SK-N-SH (cell line): Measurements from ENCODE around the gene DGCR8. TPM values are rescaled to one million over a fixed set of nuclear protein-coding genes. Genes with fewer than 3 reads are reported as not detected.

Experiments used
- CTCF ChIA-PET: fragments of 300-600, 350-600 bp; formaldehyde crosslinking; extraction: SDS; loops from one replicate; lab custom pipeline; 2021; lab: Yijun Ruan, JAX
- POLR2A ChIA-PET: fragments of 350-600 bp; sonication (Branson Sonifier 250); formaldehyde crosslinking; extraction: SDS; loops from one replicate; lab custom pipeline; 2020; ENCODE audit warnings: antibody characterized with exemption, inconsistent platforms; lab: Yijun Ruan, JAX
- DNase-seq: peaks from one replicate; pipeline ENCODE4 v3.0.0; 2012
- H2AFZ ChIP-seq: fragments of 200-600 bp; sonication (generic); 2 replicates; pipeline ENCODE4 v1.8.1; 2016; ENCODE audit warnings: antibody characterized with exemption, mild to moderate bottlenecking, low read depth
- H3F3A ChIP-seq: fragments of 200-600 bp; sonication (generic); replicated peaks from 2 replicates; pipeline ENCODE3; 2016; ENCODE audit warnings: antibody characterized with exemption, mild to moderate bottlenecking; ENCODE audit not compliant: insufficient read depth
- H3K27ac ChIP-seq, 2 experiments: fragments of 200-500 bp in 1 of 2; fragments of 200-600 bp in 1 of 2; sonication (Bioruptor generic) in 1 of 2; sonication (generic), shearing (Covaris generic) in 1 of 2; 2 replicates each; pipeline versions ENCODE4 v1.5.1 to v1.6.1; 2014 to 2016; ENCODE audit warnings: low read depth in 2 of 2, inconsistent platforms in 1 of 2, low read length in 1 of 2, mild to moderate bottlenecking in 1 of 2, mixed read lengths in 1 of 2
- H3K27me3 ChIP-seq: fragments of 200-600 bp; sonication (generic), shearing (Covaris generic); 2 replicates; pipeline ENCODE4 v1.6.1; 2016; ENCODE audit warnings: mixed run types; ENCODE audit not compliant: insufficient read depth
- H3K36me3 ChIP-seq, 2 experiments: fragments of 200-500 bp in 1 of 2; fragments of 200-600 bp in 1 of 2; sonication (Bioruptor generic) in 1 of 2; sonication (generic) in 1 of 2; replicated peaks in 1 of 2; 2 replicates each; pipeline versions ENCODE3 to v1.5.1; 2014 to 2016; ENCODE audit warnings: low read length in 1 of 2, mild to moderate bottlenecking in 1 of 2; ENCODE audit not compliant: insufficient read depth in 2 of 2, control insufficient read depth in 1 of 2
- H3K4me1 ChIP-seq, 2 experiments: fragments of 200-500 bp in 1 of 2; fragments of 200-600 bp in 1 of 2; sonication (Bioruptor generic) in 1 of 2; sonication (generic), shearing (Covaris generic) in 1 of 2; 2 replicates each; pipeline versions ENCODE4 v1.5.1 to v1.6.1; 2014 to 2016; ENCODE audit warnings: low read depth in 1 of 2, low read length in 1 of 2, mixed run types in 1 of 2; ENCODE audit not compliant: insufficient read depth in 2 of 2, control insufficient read depth in 1 of 2
- H3K4me2 ChIP-seq: fragments of 200-600 bp; sonication (generic), shearing (Covaris generic); 2 replicates; pipeline ENCODE4 v1.6.1; 2017; ENCODE audit warnings: mixed run types
- H3K4me3 ChIP-seq, 2 experiments: fragments of 200-500 bp in 1 of 2; fragments of 200-600 bp in 1 of 2; sonication (Bioruptor generic) in 1 of 2; sonication (generic), shearing (Covaris generic) in 1 of 2; 2 replicates each; pipeline versions ENCODE4 v1.5.1 to v1.8.1; 2014 to 2016; ENCODE audit warnings: low read depth in 2 of 2, inconsistent platforms in 1 of 2, low read length in 1 of 2, mild to moderate bottlenecking in 1 of 2, mixed read lengths in 1 of 2, moderate library complexity in 1 of 2
- H3K79me2 ChIP-seq: fragments of 200-600 bp; sonication (generic); 2 replicates; pipeline ENCODE4 v1.8.1; 2017; ENCODE audit warnings: mild to moderate bottlenecking; ENCODE audit not compliant: insufficient read depth
- H3K9ac ChIP-seq: fragments of 200-600 bp; sonication (generic); 2 replicates; pipeline ENCODE4 v1.6.1; 2017; ENCODE audit warnings: mixed run types
- H3K9me2 ChIP-seq: fragments of 200-600 bp; sonication (generic); 2 replicates; pipeline ENCODE4 v1.6.1; 2017; ENCODE audit warnings: mixed run types
- H3K9me3 ChIP-seq: fragments of 200-600 bp; sonication (generic); 2 replicates; pipeline ENCODE4 v1.6.1; 2017; ENCODE audit warnings: mixed run types, mild to moderate bottlenecking, moderate library complexity
- H4K20me1 ChIP-seq: fragments of 200-600 bp; sonication (generic); 2 replicates; pipeline ENCODE4 v1.6.1; 2017; ENCODE audit warnings: mild to moderate bottlenecking, mixed run types; ENCODE audit not compliant: insufficient read depth
- CHD2 ChIP-seq: fragments of 150-350 bp; IDR thresholded peaks from 2 replicates; pipeline ENCODE4 v1.6.1; 2018; ENCODE audit warnings: low read length; ENCODE audit not compliant: partially characterized antibody
- ELF1 ChIP-seq: IDR thresholded peaks from 2 replicates; pipeline ENCODE4 v1.4.0; 2012
- FOXJ3 ChIP-seq: sonication (generic); formaldehyde crosslinking; IDR thresholded peaks from 2 replicates; pipeline ENCODE4 v1.5.1; 2020; ENCODE audit warnings: mild to moderate bottlenecking, missing genetic modification reagents
- GABPA ChIP-seq: IDR thresholded peaks from 2 replicates; pipeline ENCODE4 v1.4.0; 2012; ENCODE audit warnings: low read depth, mild to moderate bottlenecking
- GATA2 ChIP-seq: sonication (generic); formaldehyde crosslinking; IDR thresholded peaks from 2 replicates; pipeline ENCODE4 v1.5.0; 2020; ENCODE audit warnings: mild to moderate bottlenecking, missing genetic modification reagents
- JUND ChIP-seq: IDR thresholded peaks from 2 replicates; pipeline ENCODE4 v1.4.0; 2012
- NFIC ChIP-seq: IDR thresholded peaks from 2 replicates; pipeline ENCODE4 v1.4.0; 2012; ENCODE audit warnings: borderline replicate concordance
- RCOR1 ChIP-seq: fragments of 150-350 bp; IDR thresholded peaks from 2 replicates; pipeline ENCODE4 v1.6.1; 2017; ENCODE audit warnings: antibody characterized with exemption, low read length
- RXRA ChIP-seq: IDR thresholded peaks from 2 replicates; pipeline ENCODE4 v1.4.0; 2012; ENCODE audit warnings: low read depth, mild to moderate bottlenecking, borderline replicate concordance
- SIN3A ChIP-seq: IDR thresholded peaks from 2 replicates; pipeline ENCODE4 v1.6.1; 2012; ENCODE audit warnings: low read depth, mild to moderate bottlenecking, low read length, moderate library complexity, borderline replicate concordance
- SMC3 ChIP-seq: IDR thresholded peaks from 2 replicates; pipeline ENCODE4 v1.6.1; 2012; ENCODE audit warnings: low read depth, low read length, improper control_type of control experiment
- TAF1 ChIP-seq: IDR thresholded peaks from 2 replicates; pipeline ENCODE4 v1.6.1; 2012; ENCODE audit warnings: low read depth, mild to moderate bottlenecking, low read length, moderate library complexity, borderline replicate concordance
- TEAD4 ChIP-seq: IDR thresholded peaks from 2 replicates; pipeline ENCODE4 v1.4.0; 2012; ENCODE audit warnings: mild to moderate bottlenecking, borderline replicate concordance; ENCODE audit not compliant: insufficient read depth
- WGBS: methylation state at CpG from one replicate; pipeline ENCODE4 v1.1.6; 2017; ENCODE audit warnings: low lambda C conversion rate; 5-methylcytosine and 5-hydroxymethylcytosine counted together
- polyA plus RNA-seq, 3 experiments: library from polyadenylated mRNA; depleted of rRNA; stranded (reverse); fragments of >200 nt; gene quantifications; 2 replicates each; pipeline ENCODE4 v1.2.3, GENCODE V29; 2012
- TF ChIP-seq, protein P1 (sequence below): fragments of 150-350 bp; IDR thresholded peaks from 2 replicates; pipeline ENCODE4 v1.6.1; 2017; ENCODE audit warnings: antibody characterized with exemption, low read length, low read depth, borderline replicate concordance
- TF ChIP-seq, protein P2 (sequence below): IDR thresholded peaks from 2 replicates; pipeline ENCODE4 v1.4.0; 2012; ENCODE audit warnings: low read depth, borderline replicate concordance
- TF ChIP-seq, protein P3 (sequence below): fragments of 200-600 bp; sonication (generic); IDR thresholded peaks from 2 replicates; pipeline ENCODE4 v1.6.1; 2017; ENCODE audit warnings: antibody characterized with exemption, mild to moderate bottlenecking, moderate library complexity
- TF ChIP-seq, protein P4 (sequence below): fragments of 150-350 bp; IDR thresholded peaks from 2 replicates; pipeline ENCODE4 v1.6.1; 2016; ENCODE audit warnings: mild to moderate bottlenecking, low read depth, low read length

The DGCR8 gene
- polyA plus RNA-seq, 1 of the 3 experiments (the other 2 are of a cell fraction), result 26.5 TPM

DNA sequence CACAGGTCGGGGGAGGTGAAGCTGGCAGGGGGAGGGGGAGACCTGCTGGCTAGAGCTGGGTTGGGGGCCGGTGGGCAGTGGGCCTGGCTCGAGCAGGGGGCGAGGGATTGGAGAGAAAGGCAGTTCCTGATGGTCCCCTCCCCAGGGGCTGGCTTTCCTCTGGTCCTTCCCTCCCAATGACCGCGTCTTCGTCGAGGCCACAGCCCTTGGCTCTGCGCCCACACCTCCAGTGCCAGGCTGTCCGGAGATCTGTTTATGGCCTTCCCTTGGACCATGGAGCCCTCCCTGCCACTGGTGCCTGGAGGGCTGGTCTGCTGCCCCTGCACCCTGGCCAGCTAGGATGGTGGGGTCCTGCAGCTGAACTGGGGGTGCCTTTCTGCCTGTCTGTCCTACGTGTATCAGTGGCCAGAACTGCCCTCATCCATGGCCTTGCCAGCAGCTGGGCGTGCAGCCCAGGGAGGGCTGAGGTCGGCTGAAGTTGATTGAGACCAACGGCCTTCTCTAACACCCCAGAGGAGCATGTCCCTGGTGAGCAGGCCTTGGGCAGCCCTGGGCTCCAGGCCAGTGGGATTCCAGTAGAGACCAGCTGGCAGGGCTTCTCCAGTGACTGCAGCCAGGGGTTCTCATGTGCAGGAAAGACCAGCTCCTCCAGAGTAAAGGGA is 46.9 kb upstream of the DGCR8 start:
- 87% methylated on average over 14 of the region's 14 CpGs for WGBS
- Histone ChIP-seq H3K9ac (no peak overlapping the region), H3K9me3 (no peaks in the 10 kb centered on the region), H3K79me2 (peaks cover 23% of the 10 kb centered on the region; the same call in 1 of the 2 replicates), H3K4me2 (no peak overlapping the region), H4K20me1 (peaks cover 19% of the 10 kb centered on the region; the same call in 1 of the 2 replicates), H3K27ac (peak overlapping the region in 1 of 2 experiments; percentile 47; a peak in 1 of 4 replicates), H3K4me1 (peaks cover 0 to 35% of the 10 kb centered on the region in 2 experiments; a peak in 1 of 4 replicates), H3F3A (no peaks in the 10 kb centered on the region), H3K36me3 (no peaks in the 10 kb centered on the region), H2AFZ (no peak overlapping the region), H3K9me2 (no peaks in the 10 kb centered on the region), H3K27me3 (no peaks in the 10 kb centered on the region), H3K4me3 (no peak overlapping the region)
- ChIA-PET POLR2A (no interaction called here), CTCF (interaction anchor here (0.8 to 1.0 kb wide), 4 partner anchors 15 to 303 kb away, joined by 3 read pairs; no protein-coding TSS in a partner anchor)
- peak; percentile 70 for DNase-seq
- no peak for TF ChIP-seq TEAD4
- TF ChIP-seq GATA2 (CRISPR knock-in tag), result no peak
- TF ChIP-seq, protein P1, sequence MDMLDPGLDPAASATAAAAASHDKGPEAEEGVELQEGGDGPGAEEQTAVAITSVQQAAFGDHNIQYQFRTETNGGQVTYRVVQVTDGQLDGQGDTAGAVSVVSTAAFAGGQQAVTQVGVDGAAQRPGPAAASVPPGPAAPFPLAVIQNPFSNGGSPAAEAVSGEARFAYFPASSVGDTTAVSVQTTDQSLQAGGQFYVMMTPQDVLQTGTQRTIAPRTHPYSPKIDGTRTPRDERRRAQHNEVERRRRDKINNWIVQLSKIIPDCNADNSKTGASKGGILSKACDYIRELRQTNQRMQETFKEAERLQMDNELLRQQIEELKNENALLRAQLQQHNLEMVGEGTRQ, result no peak
- no peak for TF ChIP-seq JUND
- no peak for TF ChIP-seq NFIC
- TF ChIP-seq, protein P2, sequence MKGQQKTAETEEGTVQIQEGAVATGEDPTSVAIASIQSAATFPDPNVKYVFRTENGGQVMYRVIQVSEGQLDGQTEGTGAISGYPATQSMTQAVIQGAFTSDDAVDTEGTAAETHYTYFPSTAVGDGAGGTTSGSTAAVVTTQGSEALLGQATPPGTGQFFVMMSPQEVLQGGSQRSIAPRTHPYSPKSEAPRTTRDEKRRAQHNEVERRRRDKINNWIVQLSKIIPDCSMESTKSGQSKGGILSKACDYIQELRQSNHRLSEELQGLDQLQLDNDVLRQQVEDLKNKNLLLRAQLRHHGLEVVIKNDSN, result no peak
- TF ChIP-seq GABPA, result no peak
- no peak for TF ChIP-seq TAF1
- TF ChIP-seq, protein P3, sequence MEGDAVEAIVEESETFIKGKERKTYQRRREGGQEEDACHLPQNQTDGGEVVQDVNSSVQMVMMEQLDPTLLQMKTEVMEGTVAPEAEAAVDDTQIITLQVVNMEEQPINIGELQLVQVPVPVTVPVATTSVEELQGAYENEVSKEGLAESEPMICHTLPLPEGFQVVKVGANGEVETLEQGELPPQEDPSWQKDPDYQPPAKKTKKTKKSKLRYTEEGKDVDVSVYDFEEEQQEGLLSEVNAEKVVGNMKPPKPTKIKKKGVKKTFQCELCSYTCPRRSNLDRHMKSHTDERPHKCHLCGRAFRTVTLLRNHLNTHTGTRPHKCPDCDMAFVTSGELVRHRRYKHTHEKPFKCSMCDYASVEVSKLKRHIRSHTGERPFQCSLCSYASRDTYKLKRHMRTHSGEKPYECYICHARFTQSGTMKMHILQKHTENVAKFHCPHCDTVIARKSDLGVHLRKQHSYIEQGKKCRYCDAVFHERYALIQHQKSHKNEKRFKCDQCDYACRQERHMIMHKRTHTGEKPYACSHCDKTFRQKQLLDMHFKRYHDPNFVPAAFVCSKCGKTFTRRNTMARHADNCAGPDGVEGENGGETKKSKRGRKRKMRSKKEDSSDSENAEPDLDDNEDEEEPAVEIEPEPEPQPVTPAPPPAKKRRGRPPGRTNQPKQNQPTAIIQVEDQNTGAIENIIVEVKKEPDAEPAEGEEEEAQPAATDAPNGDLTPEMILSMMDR, result no peak
- TF ChIP-seq, protein P4, sequence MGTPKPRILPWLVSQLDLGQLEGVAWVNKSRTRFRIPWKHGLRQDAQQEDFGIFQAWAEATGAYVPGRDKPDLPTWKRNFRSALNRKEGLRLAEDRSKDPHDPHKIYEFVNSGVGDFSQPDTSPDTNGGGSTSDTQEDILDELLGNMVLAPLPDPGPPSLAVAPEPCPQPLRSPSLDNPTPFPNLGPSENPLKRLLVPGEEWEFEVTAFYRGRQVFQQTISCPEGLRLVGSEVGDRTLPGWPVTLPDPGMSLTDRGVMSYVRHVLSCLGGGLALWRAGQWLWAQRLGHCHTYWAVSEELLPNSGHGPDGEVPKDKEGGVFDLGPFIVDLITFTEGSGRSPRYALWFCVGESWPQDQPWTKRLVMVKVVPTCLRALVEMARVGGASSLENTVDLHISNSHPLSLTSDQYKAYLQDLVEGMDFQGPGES, result no peak
- no peak for TF ChIP-seq CHD2
- no peak for TF ChIP-seq SMC3
- TF ChIP-seq RCOR1, result no peak
- TF ChIP-seq RXRA, result no peak
- no peak for TF ChIP-seq ELF1
- TF ChIP-seq SIN3A, result no peak
- TF ChIP-seq FOXJ3 (CRISPR knock-in tag), result no peak
